NT2/D1 (cell line): Measurements from ENCODE around the gene AK2.
"Not testable (repeated sequence)": the region's sequence is repeated elsewhere in the genome, so short reads cannot be mapped to it uniquely, and the experiment has no call there.

Experiments used
- SUZ12 ChIP-seq: IDR thresholded peaks from 2 replicates; pipeline ENCODE4 v1.6.1; 2011; ENCODE audit not compliant: insufficient read length, insufficient read depth; ENCODE audit errors: extremely low read depth
- ZNF274 ChIP-seq: IDR thresholded peaks from 2 replicates; pipeline ENCODE4 v1.6.1; 2011; ENCODE audit warnings: mild to moderate bottlenecking, low read depth, low read length

DNA sequence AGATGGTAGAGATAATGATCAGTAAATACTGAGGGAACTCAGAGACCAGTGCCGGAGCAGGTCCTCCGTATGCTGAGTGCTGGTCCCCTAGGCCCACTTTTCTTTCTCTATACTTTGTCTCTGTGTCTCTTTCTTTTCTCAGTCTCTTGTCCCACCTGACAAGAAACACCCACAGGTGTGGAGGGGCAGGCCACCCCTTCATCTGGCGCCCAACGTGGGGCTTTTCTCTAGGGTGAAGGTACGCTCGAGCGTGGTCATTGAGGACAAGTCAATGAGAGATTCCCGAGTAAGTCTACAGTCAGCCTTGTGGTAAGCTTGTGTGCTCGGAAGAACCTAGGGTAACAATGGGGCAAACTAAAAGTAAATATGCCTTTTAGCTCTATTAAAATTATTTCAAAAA is 27.6 kb upstream of the AK2 start:
- not testable (repeated sequence) for TF ChIP-seq ZNF274, SUZ12
